Chondrocyte (in vitro differentiated cells): ENCODE data around the gene GRIK4. TPM values are rescaled to one million over a fixed set of nuclear protein-coding genes. Genes with fewer than 3 reads are reported as not detected.

ENCODE experiments used
- DNase-seq: peaks from one replicate; pipeline ENCODE4 v3.0.0; 2021; ENCODE audit warnings: mixed read lengths, low spot score
- H3K27ac Mint-ChIP-seq: one replicate; pipeline ENCODE4 v1.8.0; 2021; ENCODE audit warnings: mild to moderate bottlenecking, moderate library complexity, mixed read lengths; ENCODE audit not compliant: unreplicated experiment
- H3K27me3 Mint-ChIP-seq: 2 replicates; pipeline ENCODE4 v1.8.0; 2021; ENCODE audit warnings: low read depth, mixed read lengths
- H3K36me3 Mint-ChIP-seq: 2 replicates; pipeline ENCODE4 v1.8.0; 2021; ENCODE audit warnings: low read depth, mixed read lengths
- H3K4me1 Mint-ChIP-seq: 2 replicates; pipeline ENCODE4 v1.8.0; 2021; ENCODE audit warnings: low read depth, mild to moderate bottlenecking, mixed read lengths
- H3K4me3 Mint-ChIP-seq: one replicate; pipeline ENCODE4 v1.8.0; 2021; ENCODE audit warnings: mild to moderate bottlenecking, moderate library complexity, mixed read lengths; ENCODE audit not compliant: unreplicated experiment
- H3K9me3 Mint-ChIP-seq: 2 replicates; pipeline ENCODE4 v1.8.0; 2021; ENCODE audit warnings: low read depth, mixed read lengths
- total RNA-seq: library from RNA; stranded (reverse); gene quantifications from 3 replicates; pipeline ENCODE4 v1.2.1, GENCODE V29; 2021
- TF ChIP-seq, protein P1 (sequence below): fragments of 200-600 bp; sonication (generic); IDR thresholded peaks from 2 replicates; pipeline ENCODE4 v1.5.0; 2021; ENCODE audit warnings: antibody characterized with exemption, mild to moderate bottlenecking, moderate library complexity

The GRIK4 gene
- total RNA-seq, 1 donor from 2014 or later = 0.37 TPM

DNA sequence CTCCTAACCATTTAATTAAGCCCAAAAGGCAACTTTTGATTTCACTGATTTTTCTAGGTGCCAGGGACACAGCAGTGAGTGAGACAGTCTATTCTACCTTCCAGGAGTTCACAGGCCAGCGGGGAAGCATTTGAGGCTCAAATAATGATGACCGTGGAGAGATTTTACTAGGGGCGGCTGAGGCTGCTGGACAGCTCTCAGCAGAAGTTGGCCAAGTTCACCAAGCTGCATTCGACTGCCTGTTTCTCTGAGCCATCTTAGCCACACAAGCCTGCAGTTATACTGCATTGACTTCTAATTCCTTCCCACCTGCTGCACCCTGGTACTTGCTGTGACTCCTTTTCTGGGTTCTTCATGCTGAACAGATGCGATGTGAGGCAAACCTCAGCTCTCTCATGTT, 343.4 kb downstream of the GRIK4 start:
- Mint-ChIP-seq H3K4me3 (no peak overlapping the region), H3K4me1 (peaks cover 9% of the 10 kb centered on the region), H3K9me3 (no peaks in the 10 kb centered on the region), H3K36me3 (no peaks in the 10 kb centered on the region), H3K27me3 (peaks cover 5% of the 10 kb centered on the region), H3K27ac (no peak overlapping the region)
- TF ChIP-seq, protein P1, sequence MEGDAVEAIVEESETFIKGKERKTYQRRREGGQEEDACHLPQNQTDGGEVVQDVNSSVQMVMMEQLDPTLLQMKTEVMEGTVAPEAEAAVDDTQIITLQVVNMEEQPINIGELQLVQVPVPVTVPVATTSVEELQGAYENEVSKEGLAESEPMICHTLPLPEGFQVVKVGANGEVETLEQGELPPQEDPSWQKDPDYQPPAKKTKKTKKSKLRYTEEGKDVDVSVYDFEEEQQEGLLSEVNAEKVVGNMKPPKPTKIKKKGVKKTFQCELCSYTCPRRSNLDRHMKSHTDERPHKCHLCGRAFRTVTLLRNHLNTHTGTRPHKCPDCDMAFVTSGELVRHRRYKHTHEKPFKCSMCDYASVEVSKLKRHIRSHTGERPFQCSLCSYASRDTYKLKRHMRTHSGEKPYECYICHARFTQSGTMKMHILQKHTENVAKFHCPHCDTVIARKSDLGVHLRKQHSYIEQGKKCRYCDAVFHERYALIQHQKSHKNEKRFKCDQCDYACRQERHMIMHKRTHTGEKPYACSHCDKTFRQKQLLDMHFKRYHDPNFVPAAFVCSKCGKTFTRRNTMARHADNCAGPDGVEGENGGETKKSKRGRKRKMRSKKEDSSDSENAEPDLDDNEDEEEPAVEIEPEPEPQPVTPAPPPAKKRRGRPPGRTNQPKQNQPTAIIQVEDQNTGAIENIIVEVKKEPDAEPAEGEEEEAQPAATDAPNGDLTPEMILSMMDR = no peak
- DNase-seq = no peak

DNA sequence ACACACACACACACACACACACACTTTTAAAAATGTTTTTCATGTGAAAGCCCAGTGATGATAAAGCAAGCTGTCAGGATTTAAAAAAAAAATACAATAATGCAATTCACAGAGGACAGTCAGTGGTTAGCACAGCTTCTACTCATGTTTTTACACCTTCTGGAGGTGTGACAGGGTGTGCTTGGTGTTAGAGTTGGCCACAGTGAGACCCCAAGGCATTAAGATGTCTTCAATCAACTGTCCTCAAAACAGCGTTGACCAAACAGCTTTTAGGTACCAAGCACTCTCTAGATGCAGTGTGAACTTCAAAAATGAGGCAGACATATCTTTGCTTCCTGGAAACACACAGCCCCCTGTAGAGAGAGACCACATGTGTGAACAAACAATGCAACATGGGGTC, 346.0 kb downstream of the GRIK4 start:
- TF ChIP-seq, protein P1 = no peak
- Mint-ChIP-seq H3K4me3 (no peak overlapping the region), H3K36me3 (no peaks in the 10 kb centered on the region), H3K27ac (no peak overlapping the region), H3K27me3 (peaks cover 7% of the 10 kb centered on the region), H3K9me3 (peaks cover 2% of the 10 kb centered on the region), H3K4me1 (peaks cover 9% of the 10 kb centered on the region)
- DNase-seq = no peak

DNA sequence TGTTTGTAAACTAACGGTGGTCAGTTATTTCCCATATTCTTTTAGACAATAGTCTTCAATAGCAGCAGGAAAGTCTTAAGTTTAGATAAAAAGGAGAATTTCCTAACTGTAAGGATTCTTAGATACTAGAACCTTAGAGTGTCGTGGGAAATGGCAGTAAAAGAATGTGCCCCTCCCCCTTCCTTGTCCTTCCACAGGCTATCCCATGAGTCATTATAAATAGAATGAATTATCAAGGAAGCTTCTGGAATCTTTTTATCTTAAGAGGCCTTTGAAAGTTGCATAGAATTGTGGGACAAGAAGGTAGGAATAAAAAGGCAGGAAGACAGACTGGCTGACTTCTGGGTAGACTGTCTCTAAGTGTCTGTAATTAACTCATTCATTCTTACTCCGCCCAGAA, 347.2 kb downstream of the GRIK4 start:
- Mint-ChIP-seq H3K4me1 (peaks cover 9% of the 10 kb centered on the region), H3K4me3 (no peak overlapping the region), H3K27ac (no peak overlapping the region), H3K9me3 (peaks cover 2% of the 10 kb centered on the region), H3K27me3 (peaks cover 7% of the 10 kb centered on the region), H3K36me3 (no peaks in the 10 kb centered on the region)
- DNase-seq = no peak
- TF ChIP-seq, protein P1 = no peak

DNA sequence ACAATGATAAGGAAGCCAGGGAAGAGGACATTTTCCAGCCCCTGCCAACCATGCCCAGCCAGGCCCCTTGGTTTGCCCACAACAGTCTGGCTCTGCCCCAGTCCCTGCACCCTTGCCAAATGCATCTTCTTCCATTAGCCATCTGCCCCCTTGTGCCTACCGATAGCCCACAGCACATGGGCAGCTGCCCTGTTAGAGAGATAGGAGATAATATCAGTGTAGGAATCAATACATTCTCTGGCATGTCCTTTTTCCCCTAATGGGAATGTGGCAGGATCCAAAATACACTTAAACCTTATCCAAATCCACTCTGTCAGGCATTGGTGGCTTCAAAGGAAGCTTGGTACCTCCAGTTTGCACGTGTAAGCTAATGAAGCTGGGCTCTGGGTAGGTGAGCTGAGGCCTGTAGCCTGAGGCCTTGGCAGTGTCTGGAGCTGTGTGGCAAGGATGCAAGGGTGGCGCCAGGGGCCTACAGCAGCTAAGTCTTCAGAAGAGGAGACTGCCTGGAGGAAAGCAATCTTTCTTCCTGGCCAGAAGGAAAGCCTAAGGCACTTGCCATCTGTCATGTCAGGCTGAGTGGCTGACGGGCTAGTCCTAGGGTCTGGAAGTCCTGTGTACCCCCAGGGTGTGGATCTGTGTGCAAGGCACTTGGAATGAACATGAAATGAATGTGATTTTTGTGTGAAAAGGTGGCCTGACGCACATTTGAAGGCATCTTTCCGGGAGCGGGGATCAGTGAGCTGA, 348.2 kb downstream of the GRIK4 start:
- Mint-ChIP-seq H3K4me1 (peaks cover 9% of the 10 kb centered on the region), H3K27me3 (peaks cover 5% of the 10 kb centered on the region), H3K9me3 (peaks cover 2% of the 10 kb centered on the region), H3K36me3 (no peaks in the 10 kb centered on the region), H3K4me3 (no peak overlapping the region), H3K27ac (no peak overlapping the region)
- TF ChIP-seq, protein P1 = no peak
- DNase-seq = no peak

DNA sequence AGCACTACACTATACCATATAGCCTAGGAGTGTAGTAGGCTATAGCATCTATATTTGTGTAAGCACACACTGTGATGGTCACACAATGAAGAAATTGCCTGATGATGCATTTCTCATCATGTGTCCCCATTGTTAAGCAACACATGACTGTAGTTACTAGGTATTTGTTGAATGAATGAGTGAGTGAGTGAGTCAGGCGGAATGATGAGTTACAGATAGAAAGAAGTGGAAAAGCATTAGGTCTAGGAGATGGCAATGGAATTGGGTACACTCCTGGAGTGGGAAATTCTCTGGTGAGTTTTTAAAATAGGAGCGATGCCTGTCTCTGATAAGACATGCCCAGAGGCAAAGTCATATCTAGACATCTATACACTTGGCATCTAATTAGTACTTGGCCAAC, 351.8 kb downstream of the GRIK4 start:
- Mint-ChIP-seq H3K36me3 (no peaks in the 10 kb centered on the region), H3K9me3 (peaks cover 2% of the 10 kb centered on the region), H3K27me3 (peaks cover 16% of the 10 kb centered on the region), H3K4me3 (no peak overlapping the region), H3K27ac (no peak overlapping the region), H3K4me1 (peaks cover 8% of the 10 kb centered on the region)
- TF ChIP-seq, protein P1 = no peak
- no peak for DNase-seq
